ENCODE measurements around the gene SCAMP4.

GRCh38 chr19:1914826-1915341 lies 9.7 kb downstream of the SCAMP4 start:
- TF ChIP-seq CTCF (IDR thresholded peaks at IDR 0.05): no peak
- TF ChIP-seq POLR2A (IDR thresholded peaks at IDR 0.05): no peak

Data from adrenal gland (tissue), 5 donors.